NCI-H187 (cell line): Measurements from ENCODE around the gene FAM3A.

Source experiments
- DNase-seq, 2 experiments: peaks; one replicate each; lab custom pipeline; 2025; lab: John Stamatoyannopoulos, UW

Gene FAM3A

GRCh38 chrX:154478728-154479622 lies 37.1 kb downstream of the FAM3A start, which contains the start of gene LAGE3:
LAGE3 (minus strand) TSS chrX:154479281; CDS start chrX:154478915, 366 bp downstream.
- peak; percentile 95 to 97 for DNase-seq

GRCh38 chrX:154477891-154478477 lies 38.0 kb downstream of the FAM3A start:
- no peak for DNase-seq

- DNase-seq = no peak
Measured at GRCh38 chrX:154476821-154477220, 39.2 kb downstream of the FAM3A start.

- no peak for DNase-seq
Measured at GRCh38 chrX:154473683-154474082, 42.3 kb downstream of the FAM3A start.

GRCh38 chrX:154472685-154473632 lies 43.1 kb downstream of the FAM3A start:
- DNase-seq = no peak

- DNase-seq = no peak
Measured at GRCh38 chrX:154471839-154472684, 44.0 kb downstream of the FAM3A start.

- no peak for DNase-seq
Measured at GRCh38 chrX:154470914-154471568, 45.0 kb downstream of the FAM3A start.

GRCh38 chrX:154470434-154470833 lies 45.6 kb downstream of the FAM3A start:
- no peak for DNase-seq

- DNase-seq = no peak
Measured at GRCh38 chrX:154469880-154470279, 46.2 kb downstream of the FAM3A start.

GRCh38 chrX:154469114-154469513 lies 46.9 kb downstream of the FAM3A start:
- DNase-seq = no peak

- no peak for DNase-seq
Measured at GRCh38 chrX:154468217-154468616, 47.8 kb downstream of the FAM3A start.

- DNase-seq = no peak
Measured at GRCh38 chrX:154467556-154467955, 48.5 kb downstream of the FAM3A start.

- DNase-seq = no peak
Measured at GRCh38 chrX:154466907-154467306, 49.1 kb downstream of the FAM3A start.

GRCh38 chrX:154466036-154466435 lies 50.0 kb downstream of the FAM3A start:
- no peak for DNase-seq

- DNase-seq = no peak
Measured at GRCh38 chrX:154465601-154466000, 50.4 kb downstream of the FAM3A start.

GRCh38 chrX:154464806-154465365 lies 51.1 kb downstream of the FAM3A start:
- DNase-seq = no peak

- DNase-seq = no peak
Measured at GRCh38 chrX:154463611-154464220, 52.3 kb downstream of the FAM3A start.

- no peak for DNase-seq
Measured at GRCh38 chrX:154462396-154462795, 53.6 kb downstream of the FAM3A start.

GRCh38 chrX:154460326-154460725 lies 55.7 kb downstream of the FAM3A start:
- DNase-seq = no peak

- DNase-seq = no peak
Measured at GRCh38 chrX:154459832-154460231, 56.2 kb downstream of the FAM3A start.
